ENCODE results near the gene RXFP4.
"Not testable (repeated sequence)": the region's sequence is repeated elsewhere in the genome, so short reads cannot be mapped to it uniquely, and the experiment has no call there.

The RXFP4 gene

DNA sequence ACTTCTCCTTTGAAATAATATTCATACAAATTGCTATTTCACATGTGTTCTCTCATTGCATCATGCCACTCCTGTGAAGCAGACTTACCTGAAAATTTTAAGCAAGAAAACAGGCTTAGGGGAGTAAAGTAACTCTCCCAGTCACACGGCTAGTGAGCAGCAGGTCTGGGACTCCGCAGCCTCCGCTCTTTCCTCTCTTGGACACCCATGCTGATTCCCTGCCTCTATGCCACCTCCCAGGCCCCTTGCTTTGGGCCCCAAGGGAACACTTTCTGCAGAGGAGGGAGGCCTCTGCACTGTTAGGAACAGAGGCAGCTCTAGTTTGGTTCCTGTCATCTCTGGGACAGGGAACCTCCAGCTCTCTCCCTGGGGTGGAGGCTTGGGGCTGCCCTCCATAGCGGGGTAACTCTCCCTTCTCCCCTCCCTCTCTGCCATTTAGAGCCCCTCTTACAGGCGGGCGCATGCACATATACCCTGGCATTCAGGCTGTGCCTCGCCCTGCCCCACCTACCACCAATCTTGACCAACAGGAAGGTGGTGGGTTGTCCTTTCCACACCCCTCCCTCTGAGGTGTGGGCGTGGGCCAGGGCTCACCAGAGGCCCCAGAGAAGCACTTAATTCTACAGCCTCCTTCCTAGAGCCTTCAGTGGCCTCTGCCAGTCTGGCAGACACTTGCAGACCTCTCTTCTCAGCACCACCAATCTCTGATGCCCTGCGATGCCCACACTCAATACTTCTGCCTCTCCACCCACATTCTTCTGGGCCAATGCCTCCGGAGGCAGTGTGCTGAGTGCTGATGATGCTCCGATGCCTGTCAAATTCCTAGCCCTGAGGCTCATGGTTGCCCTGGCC is at the start of gene RXFP4:
RXFP4 (plus strand) TSS at position 646 of the 852 bp plus-strand sequence; CDS start at position 718, 72 bp downstream.
- H3K4me3 ChIP-seq (ENCODE audit: low read depth in 1 of 2, low read length in 1 of 2), result peak within 1 kb of the TSS in 1 of 2 experiments; percentile 14
- H3K4me1 ChIP-seq (ENCODE audit: control insufficient read depth in 1 of 2, insufficient read depth in 1 of 2, low read depth in 1 of 2, low read length in 1 of 2), result peaks cover 54 to 56% of the 10 kb centered on the region in 2 experiments
- peak within 1 kb of the TSS; percentile 74 for H3K27ac ChIP-seq
- no peaks in the 10 kb centered on the region for H3K9me3 ChIP-seq
- no peaks in the 10 kb centered on the region for H3K27me3 ChIP-seq
- peaks cover 17% of the 10 kb centered on the region for H3K36me3 ChIP-seq
- TF ChIP-seq, protein P1, sequence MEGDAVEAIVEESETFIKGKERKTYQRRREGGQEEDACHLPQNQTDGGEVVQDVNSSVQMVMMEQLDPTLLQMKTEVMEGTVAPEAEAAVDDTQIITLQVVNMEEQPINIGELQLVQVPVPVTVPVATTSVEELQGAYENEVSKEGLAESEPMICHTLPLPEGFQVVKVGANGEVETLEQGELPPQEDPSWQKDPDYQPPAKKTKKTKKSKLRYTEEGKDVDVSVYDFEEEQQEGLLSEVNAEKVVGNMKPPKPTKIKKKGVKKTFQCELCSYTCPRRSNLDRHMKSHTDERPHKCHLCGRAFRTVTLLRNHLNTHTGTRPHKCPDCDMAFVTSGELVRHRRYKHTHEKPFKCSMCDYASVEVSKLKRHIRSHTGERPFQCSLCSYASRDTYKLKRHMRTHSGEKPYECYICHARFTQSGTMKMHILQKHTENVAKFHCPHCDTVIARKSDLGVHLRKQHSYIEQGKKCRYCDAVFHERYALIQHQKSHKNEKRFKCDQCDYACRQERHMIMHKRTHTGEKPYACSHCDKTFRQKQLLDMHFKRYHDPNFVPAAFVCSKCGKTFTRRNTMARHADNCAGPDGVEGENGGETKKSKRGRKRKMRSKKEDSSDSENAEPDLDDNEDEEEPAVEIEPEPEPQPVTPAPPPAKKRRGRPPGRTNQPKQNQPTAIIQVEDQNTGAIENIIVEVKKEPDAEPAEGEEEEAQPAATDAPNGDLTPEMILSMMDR (IDR thresholded peaks at IDR 0.05), result no peak

- H3K4me1 ChIP-seq (ENCODE audit: control insufficient read depth in 1 of 2, insufficient read depth in 1 of 2, low read depth in 1 of 2, low read length in 1 of 2), result no peaks in the 10 kb centered on the region
- peaks cover 22% of the 10 kb centered on the region for H3K36me3 ChIP-seq
- no peaks in the 10 kb centered on the region for H3K9me3 ChIP-seq
- H3K27me3 ChIP-seq, result no peaks in the 10 kb centered on the region
- TF ChIP-seq, protein P1 (IDR thresholded peaks at IDR 0.05), result no peak
- H3K4me3 ChIP-seq (ENCODE audit: low read depth in 1 of 2, low read length in 1 of 2), result no peak overlapping the region
- no peak overlapping the region for H3K27ac ChIP-seq
These were observed 48.6 kb upstream of the RXFP4 start for GRCh38 chr1:155892796-155893195.

DNA sequence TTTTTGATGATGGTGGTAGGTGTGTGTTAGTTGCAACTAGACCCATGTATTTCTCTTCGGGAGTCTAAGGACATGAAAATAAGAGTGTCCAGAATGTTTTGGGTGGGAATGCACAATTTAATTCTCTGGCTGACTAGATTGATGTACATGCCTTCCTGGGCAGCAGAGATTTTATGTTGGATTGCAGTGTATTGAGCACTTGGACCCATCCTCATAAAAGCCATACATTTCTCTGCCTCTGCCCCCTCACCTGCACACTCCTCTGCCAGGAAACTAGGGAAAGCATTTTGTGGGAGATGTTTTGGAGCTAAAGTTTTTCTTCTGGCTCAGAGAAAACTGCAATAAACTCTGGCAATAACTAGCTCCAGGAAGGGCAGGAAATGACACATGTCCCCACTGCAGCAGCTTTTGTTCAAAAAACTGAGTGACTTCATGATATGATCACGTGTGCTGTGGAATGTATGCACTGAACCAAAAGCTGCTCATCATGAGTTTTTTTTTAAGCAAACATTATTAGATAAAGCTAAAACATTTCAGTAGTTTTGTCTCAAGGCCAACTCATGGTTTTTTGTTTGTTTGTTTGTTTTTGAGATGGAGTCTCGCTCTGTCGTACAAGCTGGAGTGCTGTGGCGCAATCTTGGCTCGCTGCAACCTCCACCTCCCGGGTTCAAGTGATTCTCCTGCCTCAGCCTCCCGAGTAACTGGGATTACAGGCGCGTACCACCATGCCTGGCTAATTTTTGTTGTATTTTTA is 47.9 kb upstream of the RXFP4 start:
- TF ChIP-seq, protein P1 (IDR thresholded peaks at IDR 0.05), result no peak
- no peaks in the 10 kb centered on the region for H3K27me3 ChIP-seq
- H3K4me1 ChIP-seq (ENCODE audit: control insufficient read depth in 1 of 2, insufficient read depth in 1 of 2, low read depth in 1 of 2, low read length in 1 of 2), result no peaks in the 10 kb centered on the region
- H3K27ac ChIP-seq, result no peak overlapping the region
- H3K36me3 ChIP-seq, result peaks cover 28% of the 10 kb centered on the region
- H3K4me3 ChIP-seq (ENCODE audit: low read depth in 1 of 2, low read length in 1 of 2), result no peak overlapping the region
- H3K9me3 ChIP-seq, result no peaks in the 10 kb centered on the region

GRCh38 chr1:155895617-155896016 is 45.8 kb upstream of the RXFP4 start:
- not testable (repeated sequence) for H3K4me1 ChIP-seq (ENCODE audit: control insufficient read depth in 1 of 2, insufficient read depth in 1 of 2, low read depth in 1 of 2, low read length in 1 of 2); H3K27ac ChIP-seq
- peaks cover 48% of the 10 kb centered on the region for H3K36me3 ChIP-seq

DNA sequence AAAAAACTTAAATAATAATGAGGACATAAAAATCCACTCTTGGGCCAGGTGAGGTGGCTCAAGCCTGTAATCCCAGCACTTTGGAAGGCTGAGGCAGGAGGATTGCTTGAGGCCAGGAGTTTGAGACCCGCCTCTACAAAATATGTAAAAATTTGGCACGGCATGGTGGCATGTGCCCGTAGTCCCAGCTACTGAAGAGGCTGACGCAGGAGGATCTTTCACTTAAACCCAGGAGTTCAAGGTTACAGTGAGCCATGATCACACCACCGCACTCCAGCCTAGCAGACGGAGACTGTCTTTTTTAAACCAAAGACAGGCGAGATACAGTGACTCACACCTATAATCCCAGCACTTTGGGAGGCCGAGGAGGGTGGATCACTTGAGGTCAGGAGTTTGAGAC is 45.0 kb upstream of the RXFP4 start:
- not testable (repeated sequence) for H3K9me3 ChIP-seq; H3K27ac ChIP-seq; H3K4me3 ChIP-seq (ENCODE audit: low read depth in 1 of 2, low read length in 1 of 2); H3K4me1 ChIP-seq (ENCODE audit: control insufficient read depth in 1 of 2, insufficient read depth in 1 of 2, low read depth in 1 of 2, low read length in 1 of 2); H3K27me3 ChIP-seq
- H3K36me3 ChIP-seq, result peaks cover 57% of the 10 kb centered on the region

More at GRCh38 chr1:155895617-155896016, 45.8 kb upstream of the RXFP4 start:
- not testable (repeated sequence) for H3K27me3 ChIP-seq; H3K9me3 ChIP-seq; H3K4me3 ChIP-seq (ENCODE audit: low read depth in 1 of 2, low read length in 1 of 2)

- Histone ChIP-seq H3K4me3 (ENCODE audit: low read depth in 1 of 2, low read length in 1 of 2) (no peak overlapping the region), H3K9me3 (no peaks in the 10 kb centered on the region), H3K27me3 (no peaks in the 10 kb centered on the region), H3K27ac (no peak overlapping the region), H3K36me3 (peaks cover 70% of the 10 kb centered on the region), H3K4me1 (ENCODE audit: control insufficient read depth in 1 of 2, insufficient read depth in 1 of 2, low read depth in 1 of 2, low read length in 1 of 2) (no peaks in the 10 kb centered on the region)
- TF ChIP-seq, protein P1 (IDR thresholded peaks at IDR 0.05), result no peak
These were observed 43.7 kb upstream of the RXFP4 start for GRCh38 chr1:155897746-155898145.

Measured in neutrophil (primary cell).